ENCODE data around the gene PRXL2A. TPM values are rescaled to one million over a fixed set of nuclear protein-coding genes. Genes with fewer than 3 reads are reported as not detected.

Gene PRXL2A
- polyA plus RNA-seq, 3 donors: 0.61 to 4.1 (median 3.4) TPM

- Histone ChIP-seq H3K4me1 (ENCODE audit: control insufficient read depth in 1 of 2, insufficient read depth in 2 of 2, low read length in 2 of 2) (peaks cover 0 to 3% of the 10 kb centered on the region in 2 donors), H3K4me3 (replicated peaks in 1 of 3; ENCODE audit: low read depth in 2 of 3, low read length in 3 of 3) (no peak overlapping the region), H4K20me1 (ENCODE audit: insufficient read depth, low read length) (no peaks in the 10 kb centered on the region), H3K4me2 (replicated peaks; ENCODE audit: extremely low read depth, low read length, poor library complexity, severe bottlenecking) (no peak overlapping the region), H3K36me3 (replicated peaks in 1 of 2; ENCODE audit: control insufficient read depth in 1 of 2, insufficient read depth in 2 of 2, low read length in 2 of 2) (no peaks in the 10 kb centered on the region), H3K79me2 (ENCODE audit: insufficient read depth, low read length) (no peaks in the 10 kb centered on the region), H3K9ac (ENCODE audit: insufficient read depth, low read length, poor library complexity, severe bottlenecking) (no peak overlapping the region), H3K27me3 (ENCODE audit: control insufficient read depth in 2 of 2, insufficient read depth in 2 of 2, low read length in 2 of 2) (no peaks in the 10 kb centered on the region), H2AFZ (ENCODE audit: insufficient read depth, low read depth, low read length, poor library complexity, severe bottlenecking) (no peak overlapping the region), H3K27ac (ENCODE audit: low read depth in 1 of 2, low read length in 2 of 2) (no peak overlapping the region), H3K9me3 (replicated peaks in 1 of 2; ENCODE audit: control insufficient read depth in 1 of 2, insufficient read depth in 1 of 2, low read length in 2 of 2) (no peaks in the 10 kb centered on the region)
- WGBS (ENCODE audit: insufficient coverage): 80% methylated on average over 1 of the region's 4 CpGs
- Mint-ChIP-seq H3K9me3 (no peaks in the 10 kb centered on the region), H3K36me3 (no peaks in the 10 kb centered on the region), H3K4me1 (peaks cover 9% of the 10 kb centered on the region), H3K27me3 (ENCODE audit: low read depth in 3 of 3) (peaks cover 3 to 7% (median 4%) of the 10 kb centered on the region in 3 donors), H3K4me3 (no peak overlapping the region), H3K27ac (no peak overlapping the region)
- no peak for DNase-seq
- TF ChIP-seq, protein P1, sequence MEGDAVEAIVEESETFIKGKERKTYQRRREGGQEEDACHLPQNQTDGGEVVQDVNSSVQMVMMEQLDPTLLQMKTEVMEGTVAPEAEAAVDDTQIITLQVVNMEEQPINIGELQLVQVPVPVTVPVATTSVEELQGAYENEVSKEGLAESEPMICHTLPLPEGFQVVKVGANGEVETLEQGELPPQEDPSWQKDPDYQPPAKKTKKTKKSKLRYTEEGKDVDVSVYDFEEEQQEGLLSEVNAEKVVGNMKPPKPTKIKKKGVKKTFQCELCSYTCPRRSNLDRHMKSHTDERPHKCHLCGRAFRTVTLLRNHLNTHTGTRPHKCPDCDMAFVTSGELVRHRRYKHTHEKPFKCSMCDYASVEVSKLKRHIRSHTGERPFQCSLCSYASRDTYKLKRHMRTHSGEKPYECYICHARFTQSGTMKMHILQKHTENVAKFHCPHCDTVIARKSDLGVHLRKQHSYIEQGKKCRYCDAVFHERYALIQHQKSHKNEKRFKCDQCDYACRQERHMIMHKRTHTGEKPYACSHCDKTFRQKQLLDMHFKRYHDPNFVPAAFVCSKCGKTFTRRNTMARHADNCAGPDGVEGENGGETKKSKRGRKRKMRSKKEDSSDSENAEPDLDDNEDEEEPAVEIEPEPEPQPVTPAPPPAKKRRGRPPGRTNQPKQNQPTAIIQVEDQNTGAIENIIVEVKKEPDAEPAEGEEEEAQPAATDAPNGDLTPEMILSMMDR (IDR thresholded peaks at IDR 0.05): no peak
- intact Hi-C loops (cut with micrococcal nuclease): no loop called here
Measured at GRCh38 chr10:80380185-80380584, 28.2 kb upstream of the PRXL2A start.

- H3K27ac Mint-ChIP-seq: peak overlapping the region in 1 of 7 donors; percentile 50
- no peaks in the 10 kb centered on the region for H3K79me2 ChIP-seq (ENCODE audit: insufficient read depth, low read length)
- no peak overlapping the region for H3K4me2 ChIP-seq (replicated peaks; ENCODE audit: extremely low read depth, low read length, poor library complexity, severe bottlenecking)
- H3K9me3 Mint-ChIP-seq: no peaks in the 10 kb centered on the region
- intact Hi-C loops (cut with micrococcal nuclease): loop anchor here in 1 of 2 donors (2.0 kb wide), 2 partner anchors 62 to 122 kb away; no protein-coding TSS in a partner anchor
- H3K36me3 ChIP-seq (replicated peaks in 1 of 2; ENCODE audit: control insufficient read depth in 1 of 2, insufficient read depth in 2 of 2, low read length in 2 of 2): no peaks in the 10 kb centered on the region
- H3K4me3 ChIP-seq (replicated peaks in 1 of 3; ENCODE audit: low read depth in 2 of 3, low read length in 3 of 3): no peak overlapping the region
- H3K27me3 ChIP-seq (ENCODE audit: control insufficient read depth in 2 of 2, insufficient read depth in 2 of 2, low read length in 2 of 2): no peaks in the 10 kb centered on the region
- no peaks in the 10 kb centered on the region for H4K20me1 ChIP-seq (ENCODE audit: insufficient read depth, low read length)
- H3K4me1 Mint-ChIP-seq: peaks cover 20% of the 10 kb centered on the region
- no peak overlapping the region for H2AFZ ChIP-seq (ENCODE audit: insufficient read depth, low read depth, low read length, poor library complexity, severe bottlenecking)
- no peak overlapping the region for H3K9ac ChIP-seq (ENCODE audit: insufficient read depth, low read length, poor library complexity, severe bottlenecking)
- peak; percentile 27 to 50 (median 45) for DNase-seq
- WGBS (ENCODE audit: insufficient coverage): no CpG with 5 or more reads among the region's 4 CpGs
- TF ChIP-seq, protein P1 (IDR thresholded peaks at IDR 0.05): peak; percentile 68
- H3K36me3 Mint-ChIP-seq: no peaks in the 10 kb centered on the region
- H3K4me3 Mint-ChIP-seq: peak overlapping the region in 1 of 2 donors; percentile 1
- H3K27me3 Mint-ChIP-seq (ENCODE audit: low read depth in 3 of 3): peaks cover 2 to 4% (median 3%) of the 10 kb centered on the region in 3 donors
- no peak overlapping the region for H3K27ac ChIP-seq (ENCODE audit: low read depth in 1 of 2, low read length in 2 of 2)
- peaks cover 5 to 9% of the 10 kb centered on the region in 2 donors for H3K4me1 ChIP-seq (ENCODE audit: control insufficient read depth in 1 of 2, insufficient read depth in 2 of 2, low read length in 2 of 2)
- no peaks in the 10 kb centered on the region for H3K9me3 ChIP-seq (replicated peaks in 1 of 2; ENCODE audit: control insufficient read depth in 1 of 2, insufficient read depth in 1 of 2, low read length in 2 of 2)
Measured at GRCh38 chr10:80382989-80383388, 25.4 kb upstream of the PRXL2A start.
